HL-60 (cell line): Measurements from ENCODE around the gene MGP.
A peak's percentile ranks its signal among the peaks of the same experiment; 100 is the strongest.

Experiments
- DNase-seq, 2 experiments: peaks; one replicate each; pipeline ENCODE4 v3.0.0-alpha.2; 2010 to 2020; ENCODE audit warnings: low read depth in 1 of 2, low spot score in 1 of 2
- H3K27ac ChIP-seq: fragments of 250-450 bp; sonication (Bioruptor Pico); replicated peaks from 2 replicates; pipeline ENCODE4 v1.5.1; 2020; ENCODE audit warnings: mild to moderate bottlenecking, moderate library complexity
- H3K27me3 ChIP-seq: fragments of 250-450 bp; sonication (Bioruptor Pico); 2 replicates; pipeline ENCODE4 v1.5.1; 2021; ENCODE audit warnings: mild to moderate bottlenecking, moderate library complexity; ENCODE audit not compliant: insufficient read depth, poor library complexity, severe bottlenecking
- H3K4me3 ChIP-seq: replicated peaks from 2 replicates; pipeline ENCODE4 v1.5.1; 2011; ENCODE audit warnings: mild to moderate bottlenecking, control low read depth, low read length; ENCODE audit not compliant: insufficient read depth
- CTCF ChIP-seq: IDR thresholded peaks from one replicate; pipeline ENCODE4 v1.5.1; 2011; ENCODE audit warnings: low read length, control low read depth, inconsistent platforms; ENCODE audit not compliant: insufficient read depth
- GABPA ChIP-seq: IDR thresholded peaks from 2 replicates; pipeline ENCODE4 v1.6.1; 2012; ENCODE audit warnings: low read depth
- POLR2AphosphoS5 ChIP-seq: IDR thresholded peaks from 2 replicates; pipeline ENCODE4 v1.6.1; 2012; ENCODE audit warnings: low read depth
- REST ChIP-seq: IDR thresholded peaks from 2 replicates; pipeline ENCODE4 v1.6.1; 2012; ENCODE audit warnings: low read depth; ENCODE audit not compliant: insufficient replicate concordance
- SPI1 ChIP-seq: IDR thresholded peaks from 2 replicates; pipeline ENCODE4 v1.6.1; 2012; ENCODE audit warnings: low read depth, mild to moderate bottlenecking, borderline replicate concordance

Gene MGP

GRCh38 chr12:14911131-14911530 lies 25.5 kb upstream of the MGP start:
- DNase-seq: no peak
- Histone ChIP-seq H3K27ac (no peak overlapping the region), H3K4me3 (no peak overlapping the region), H3K27me3 (no peaks in the 10 kb centered on the region)
- TF ChIP-seq GABPA (no peak), POLR2AphosphoS5 (no peak), SPI1 (no peak), CTCF (no peak), REST (no peak)

GRCh38 chr12:14910090-14910915 lies 24.6 kb upstream of the MGP start:
- Histone ChIP-seq H3K27ac (no peak overlapping the region), H3K27me3 (no peaks in the 10 kb centered on the region), H3K4me3 (no peak overlapping the region)
- DNase-seq: peak in 1 of 2 experiments; percentile 14
- TF ChIP-seq POLR2AphosphoS5: no peak
- TF ChIP-seq GABPA: no peak
- no peak for TF ChIP-seq REST
- TF ChIP-seq CTCF: no peak
- no peak for TF ChIP-seq SPI1

- H3K4me3 ChIP-seq: no peak overlapping the region
- TF ChIP-seq POLR2AphosphoS5 (no peak), GABPA (no peak), CTCF (no peak), SPI1 (no peak), REST (no peak)
- no peaks in the 10 kb centered on the region for H3K27me3 ChIP-seq
- DNase-seq: no peak
- H3K27ac ChIP-seq: no peak overlapping the region
These were observed 22.3 kb upstream of the MGP start for GRCh38 chr12:14907953-14908352.
